ENCODE data around the gene GLYR1. TPM values are rescaled to one million over a fixed set of nuclear protein-coding genes. Genes with fewer than 3 reads are reported as not detected.

Gene GLYR1
- total RNA-seq, 1 experiment from 2014 or later = 117 TPM

DNA sequence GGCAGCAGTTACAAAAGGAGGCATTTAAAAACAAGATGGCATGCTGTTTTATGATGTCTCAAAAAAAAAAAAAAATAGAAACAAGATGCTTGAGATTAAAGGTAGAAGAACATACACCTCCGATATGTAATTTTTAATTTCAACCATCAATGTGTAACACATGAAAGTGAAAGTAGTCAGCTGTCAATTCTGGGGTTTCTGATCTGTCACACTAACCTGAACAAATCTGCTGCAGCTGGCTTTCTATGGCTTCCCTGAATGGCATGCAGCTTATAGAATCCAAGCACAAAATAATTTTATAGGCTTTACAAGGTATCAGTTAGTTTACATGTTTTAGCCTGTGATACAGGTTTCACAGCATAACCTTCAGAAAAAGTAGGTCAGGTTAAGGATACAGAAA is 13.5 kb downstream of the GLYR1 start:
- DNase-seq = no peak
- Mint-ChIP-seq H3K36me3 (ENCODE audit: insufficient read depth, unreplicated experiment) (peaks cover 78% of the 10 kb centered on the region), H3K9me3 (ENCODE audit: unreplicated experiment) (no peaks in the 10 kb centered on the region), H3K27ac (ENCODE audit: unreplicated experiment) (no peak overlapping the region), H3K4me3 (ENCODE audit: unreplicated experiment) (no peak overlapping the region), H3K27me3 (ENCODE audit: insufficient read depth, unreplicated experiment) (no peaks in the 10 kb centered on the region), H3K4me1 (ENCODE audit: low read depth, unreplicated experiment) (no peaks in the 10 kb centered on the region)
- Histone ChIP-seq H3K36me3 (ENCODE audit: control insufficient read depth, insufficient read depth, low read length) (no peaks in the 10 kb centered on the region; the same call in 1 of the 2 replicates), H3K4me3 (ENCODE audit: low read depth, low read length) (no peak overlapping the region), H3K27me3 (replicated peaks; ENCODE audit: control insufficient read depth, insufficient read depth, low read length) (no peaks in the 10 kb centered on the region), H3K4me1 (no peaks in the 10 kb centered on the region), H3K9me3 (no peaks in the 10 kb centered on the region)
- TF ChIP-seq, protein P1, sequence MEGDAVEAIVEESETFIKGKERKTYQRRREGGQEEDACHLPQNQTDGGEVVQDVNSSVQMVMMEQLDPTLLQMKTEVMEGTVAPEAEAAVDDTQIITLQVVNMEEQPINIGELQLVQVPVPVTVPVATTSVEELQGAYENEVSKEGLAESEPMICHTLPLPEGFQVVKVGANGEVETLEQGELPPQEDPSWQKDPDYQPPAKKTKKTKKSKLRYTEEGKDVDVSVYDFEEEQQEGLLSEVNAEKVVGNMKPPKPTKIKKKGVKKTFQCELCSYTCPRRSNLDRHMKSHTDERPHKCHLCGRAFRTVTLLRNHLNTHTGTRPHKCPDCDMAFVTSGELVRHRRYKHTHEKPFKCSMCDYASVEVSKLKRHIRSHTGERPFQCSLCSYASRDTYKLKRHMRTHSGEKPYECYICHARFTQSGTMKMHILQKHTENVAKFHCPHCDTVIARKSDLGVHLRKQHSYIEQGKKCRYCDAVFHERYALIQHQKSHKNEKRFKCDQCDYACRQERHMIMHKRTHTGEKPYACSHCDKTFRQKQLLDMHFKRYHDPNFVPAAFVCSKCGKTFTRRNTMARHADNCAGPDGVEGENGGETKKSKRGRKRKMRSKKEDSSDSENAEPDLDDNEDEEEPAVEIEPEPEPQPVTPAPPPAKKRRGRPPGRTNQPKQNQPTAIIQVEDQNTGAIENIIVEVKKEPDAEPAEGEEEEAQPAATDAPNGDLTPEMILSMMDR (IDR thresholded peaks at IDR 0.05; ENCODE audit: insufficient read depth in 1 of 2, low read depth in 1 of 2, low read length in 1 of 2, severe bottlenecking in 1 of 2, unreplicated experiment in 1 of 2) = no peak
- CTCF ChIA-PET = interaction anchor here (0.6 kb wide), 1 partner anchor 115 kb away, joined by 3 read pairs; no protein-coding TSS in a partner anchor
- intact Hi-C loops (cut with micrococcal nuclease; ENCODE audit: unreplicated experiment) = no loop called here
- no TSS peak for BruUV-seq (replicated peaks)
- POLR2A ChIA-PET = interaction anchor here (1.0 kb wide), 1 partner anchor 78 kb away, joined by 3 read pairs; no protein-coding TSS in a partner anchor

DNA sequence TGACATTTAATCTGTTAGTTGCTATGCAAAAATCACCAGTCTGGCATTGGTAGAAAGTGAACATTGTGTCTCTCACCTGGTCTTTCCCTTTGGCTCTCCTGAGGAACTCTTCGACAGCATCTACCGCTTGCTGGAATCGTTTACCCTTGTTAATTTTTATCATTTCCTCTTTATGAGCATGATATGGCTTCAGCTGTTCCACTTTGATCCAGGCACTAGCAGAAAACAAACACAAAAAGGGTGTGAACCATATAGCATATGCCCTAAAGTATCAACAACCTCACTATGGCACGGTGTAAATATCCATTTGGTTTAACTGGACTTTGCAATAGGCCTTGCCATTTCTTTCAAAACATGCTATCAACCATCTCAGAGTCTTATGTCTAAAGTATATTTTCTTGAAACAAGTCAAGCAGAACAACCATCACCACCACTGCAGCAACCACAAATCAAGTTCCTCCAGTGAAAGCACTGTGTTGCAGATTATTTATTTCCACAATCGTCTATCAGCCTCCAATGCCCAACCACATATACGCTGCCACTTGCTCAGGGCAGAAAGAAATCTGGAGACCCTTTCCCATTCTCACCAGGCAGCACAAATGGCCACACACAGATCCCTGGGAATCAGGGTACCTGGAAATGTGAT is 14.3 kb downstream of the GLYR1 start:
- Histone ChIP-seq H3K36me3 (ENCODE audit: control insufficient read depth, insufficient read depth, low read length) (peaks cover 1% of the 10 kb centered on the region; the same call in 1 of the 2 replicates), H3K4me1 (no peaks in the 10 kb centered on the region), H3K9me3 (no peaks in the 10 kb centered on the region), H3K4me3 (ENCODE audit: low read depth, low read length) (no peak overlapping the region), H3K27me3 (replicated peaks; ENCODE audit: control insufficient read depth, insufficient read depth, low read length) (no peaks in the 10 kb centered on the region)
- intact Hi-C loops (cut with micrococcal nuclease; ENCODE audit: unreplicated experiment) = no loop called here
- no peak overlapping the region for H3K4me3 Mint-ChIP-seq (ENCODE audit: unreplicated experiment)
- no peaks in the 10 kb centered on the region for H3K4me1 Mint-ChIP-seq (ENCODE audit: low read depth, unreplicated experiment)
- H3K36me3 Mint-ChIP-seq (ENCODE audit: insufficient read depth, unreplicated experiment) = peaks cover 78% of the 10 kb centered on the region
- TF ChIP-seq, protein P1 (IDR thresholded peaks at IDR 0.05; ENCODE audit: insufficient read depth in 1 of 2, low read depth in 1 of 2, low read length in 1 of 2, severe bottlenecking in 1 of 2, unreplicated experiment in 1 of 2) = no peak
- ChIA-PET POLR2A (interaction anchor here (1.0 kb wide), 1 partner anchor 78 kb away, joined by 3 read pairs; no protein-coding TSS in a partner anchor), CTCF (no interaction called here)
- no peak for DNase-seq
- no peaks in the 10 kb centered on the region for H3K9me3 Mint-ChIP-seq (ENCODE audit: unreplicated experiment)
- BruUV-seq (replicated peaks) = no TSS peak
- no peak overlapping the region for H3K27ac Mint-ChIP-seq (ENCODE audit: unreplicated experiment)
- H3K27me3 Mint-ChIP-seq (ENCODE audit: insufficient read depth, unreplicated experiment) = no peaks in the 10 kb centered on the region

DNA sequence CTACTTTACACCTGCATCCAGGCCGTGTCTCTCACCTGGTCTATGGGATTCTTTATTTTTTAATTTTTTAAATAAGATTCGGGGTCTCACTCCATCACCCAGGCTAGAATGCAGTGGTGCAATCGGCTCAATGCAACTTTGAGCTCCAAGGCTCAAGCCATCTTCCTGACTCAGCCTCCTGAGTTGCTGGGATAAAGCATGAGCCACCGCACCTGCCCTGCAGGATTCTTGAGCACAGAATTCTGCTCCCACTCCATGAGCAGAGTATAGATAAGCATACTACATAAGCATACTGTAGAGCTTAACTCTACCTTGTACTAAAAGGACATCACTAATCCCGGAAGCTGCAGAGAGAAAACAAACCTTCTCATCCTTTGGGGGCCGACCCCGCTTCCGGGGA is 15.5 kb downstream of the GLYR1 start:
- peaks cover 1% of the 10 kb centered on the region; the same call in 1 of the 2 replicates for H3K36me3 ChIP-seq (ENCODE audit: control insufficient read depth, insufficient read depth, low read length)
- Mint-ChIP-seq H3K9me3 (ENCODE audit: unreplicated experiment) (no peaks in the 10 kb centered on the region), H3K4me3 (ENCODE audit: unreplicated experiment) (no peak overlapping the region), H3K27me3 (ENCODE audit: insufficient read depth, unreplicated experiment) (no peaks in the 10 kb centered on the region), H3K36me3 (ENCODE audit: insufficient read depth, unreplicated experiment) (peaks cover 71% of the 10 kb centered on the region), H3K27ac (ENCODE audit: unreplicated experiment) (no peak overlapping the region), H3K4me1 (ENCODE audit: low read depth, unreplicated experiment) (no peaks in the 10 kb centered on the region)
- DNase-seq = no peak
- no peaks in the 10 kb centered on the region for H3K27me3 ChIP-seq (replicated peaks; ENCODE audit: control insufficient read depth, insufficient read depth, low read length)
- intact Hi-C loops (cut with micrococcal nuclease; ENCODE audit: unreplicated experiment) = no loop called here
- H3K9me3 ChIP-seq = no peaks in the 10 kb centered on the region
- ChIA-PET POLR2A (no interaction called here), CTCF (no interaction called here)
- no peaks in the 10 kb centered on the region for H3K4me1 ChIP-seq
- H3K4me3 ChIP-seq (ENCODE audit: low read depth, low read length) = no peak overlapping the region
- TF ChIP-seq, protein P1 (IDR thresholded peaks at IDR 0.05; ENCODE audit: insufficient read depth in 1 of 2, low read depth in 1 of 2, low read length in 1 of 2, severe bottlenecking in 1 of 2, unreplicated experiment in 1 of 2) = no peak
- no TSS peak for BruUV-seq (replicated peaks)

Data from Caco-2 (cell line).